HepG2 (cell line): ENCODE results near the gene ANKRD39. TPM values are rescaled to one million over a fixed set of nuclear protein-coding genes. Genes with fewer than 3 reads are reported as not detected.
A peak's percentile ranks its signal among the peaks of the same experiment; 100 is the strongest.

Source experiments
- AKAP8 ChIP-seq: sonication (generic); formaldehyde crosslinking; IDR thresholded peaks from 2 replicates; pipeline ENCODE4 v1.5.1; 2020; ENCODE audit warnings: mild to moderate bottlenecking, missing genetic modification reagents
- HOXA7 ChIP-seq: sonication (generic); formaldehyde crosslinking; IDR thresholded peaks from 2 replicates; pipeline ENCODE4 v1.8.1; 2022; ENCODE audit warnings: mild to moderate bottlenecking, missing genetic modification reagents, moderate library complexity
- HOXA9 ChIP-seq: sonication (generic); formaldehyde crosslinking; IDR thresholded peaks from 2 replicates; pipeline ENCODE4 v1.8.1; 2022; ENCODE audit warnings: missing genetic modification reagents, mild to moderate bottlenecking, moderate library complexity, borderline replicate concordance
- ISL2 ChIP-seq: sonication (generic); formaldehyde crosslinking; IDR thresholded peaks from 2 replicates; pipeline ENCODE4 v1.5.0; 2020; ENCODE audit warnings: missing genetic modification reagents
- KDM3A ChIP-seq: IDR thresholded peaks from 2 replicates; pipeline ENCODE4 v1.6.1; 2018; ENCODE audit warnings: low read depth, missing compliant biosample characterization
- NFYB ChIP-seq: sonication (generic); formaldehyde crosslinking; IDR thresholded peaks from 2 replicates; pipeline ENCODE4 v1.4.0; 2020; ENCODE audit warnings: missing genetic modification reagents
- SYNCRIP ChIP-seq: fragments of 200-400 bp; formaldehyde crosslinking; IDR thresholded peaks from 2 replicates; pipeline ENCODE4 v1.6.1; 2018; ENCODE audit warnings: mild to moderate bottlenecking, low read depth, low read length; ENCODE audit not compliant: insufficient read depth
- TCF7 ChIP-seq: sonication (generic); IDR thresholded peaks from 2 replicates; pipeline ENCODE4 v1.6.1; 2016; ENCODE audit warnings: antibody characterized with exemption, low read depth
- ZNF34 ChIP-seq: sonication (generic); formaldehyde crosslinking; IDR thresholded peaks from 2 replicates; pipeline ENCODE4 v1.4.0; 2020; ENCODE audit warnings: mild to moderate bottlenecking, missing genetic modification reagents, borderline replicate concordance
- ZNF724P ChIP-seq: sonication (generic); formaldehyde crosslinking; IDR thresholded peaks from 2 replicates; pipeline ENCODE4 v1.8.0; 2022; ENCODE audit warnings: missing genetic modification reagents, borderline replicate concordance
- ZNF781 ChIP-seq: sonication (generic); formaldehyde crosslinking; IDR thresholded peaks from 2 replicates; pipeline ENCODE4 v1.5.1; 2020; ENCODE audit warnings: borderline replicate concordance, mild to moderate bottlenecking, missing genetic modification reagents; ENCODE audit errors: not compliant biosample characterization
- polyA plus RNA-seq, 8 experiments: library from polyadenylated mRNA; depleted of rRNA in 3 of 8; stranded (reverse) in 7 of 8; unstranded in 1 of 8; fragments of >200 nt; fragmentation: Illumina TruSeq in 4 of 8; extraction: Trizol in 4 of 8; gene quantifications; 2 replicates each; pipeline versions ENCODE4 v1.2.1 to v1.2.3, GENCODE V29; 2011 to 2016; ENCODE audit warnings: low read depth in 4 of 8, missing spikeins in 1 of 8, mixed read lengths in 1 of 8; ENCODE audit not compliant: insufficient read depth in 1 of 8
- total RNA-seq, 5 experiments: library from RNA; depleted of rRNA; stranded (reverse); fragments of >200 nt; fragmentation: Illumina TruSeq; extraction: Trizol; gene quantifications; 2 replicates each; pipeline ENCODE4 v1.2.3, GENCODE V29; 2016; ENCODE audit warnings: low read depth in 1 of 5
- TF ChIP-seq, protein P1 (sequence below): sonication (generic); formaldehyde crosslinking; IDR thresholded peaks from 2 replicates; pipeline ENCODE4 v1.5.1; 2020; ENCODE audit warnings: mild to moderate bottlenecking, missing genetic modification reagents, moderate library complexity
- TF ChIP-seq, protein P2 (sequence below): sonication (generic); formaldehyde crosslinking; IDR thresholded peaks from 2 replicates; pipeline ENCODE4 v1.8.1; 2022; ENCODE audit warnings: mild to moderate bottlenecking, missing genetic modification reagents
- TF ChIP-seq, protein P3 (sequence below): sonication (generic); formaldehyde crosslinking; IDR thresholded peaks from 2 replicates; pipeline ENCODE4 v1.8.1; 2023; ENCODE audit warnings: missing genetic modification reagents, mild to moderate bottlenecking, borderline replicate concordance
- TF ChIP-seq, protein P4 (sequence below): sonication (generic); formaldehyde crosslinking; IDR thresholded peaks from 2 replicates; pipeline ENCODE4 v1.4.0; 2020; ENCODE audit warnings: missing genetic modification reagents
- TF ChIP-seq, protein P5 (sequence below): sonication (generic); formaldehyde crosslinking; IDR thresholded peaks from 2 replicates; pipeline ENCODE4 v1.8.0; 2022; ENCODE audit warnings: mild to moderate bottlenecking, missing genetic modification reagents, borderline replicate concordance
- TF ChIP-seq, protein P6 (sequence below): sonication (generic); formaldehyde crosslinking; IDR thresholded peaks from 2 replicates; pipeline ENCODE4 v1.9.0; 2021; ENCODE audit warnings: missing genetic modification reagents, mild to moderate bottlenecking, borderline replicate concordance
- TF ChIP-seq, protein P7 (sequence below): sonication (generic); formaldehyde crosslinking; IDR thresholded peaks from 2 replicates; pipeline ENCODE4 v1.8.1; 2023; ENCODE audit warnings: mild to moderate bottlenecking, missing genetic modification reagents, borderline replicate concordance

Gene ANKRD39
- total and polyA plus RNA-seq, 2 of the 13 experiments (the other 11 are each of a cell fraction or from before 2014, with no cell fraction given), result 23.2 to 24.8 TPM

DNA sequence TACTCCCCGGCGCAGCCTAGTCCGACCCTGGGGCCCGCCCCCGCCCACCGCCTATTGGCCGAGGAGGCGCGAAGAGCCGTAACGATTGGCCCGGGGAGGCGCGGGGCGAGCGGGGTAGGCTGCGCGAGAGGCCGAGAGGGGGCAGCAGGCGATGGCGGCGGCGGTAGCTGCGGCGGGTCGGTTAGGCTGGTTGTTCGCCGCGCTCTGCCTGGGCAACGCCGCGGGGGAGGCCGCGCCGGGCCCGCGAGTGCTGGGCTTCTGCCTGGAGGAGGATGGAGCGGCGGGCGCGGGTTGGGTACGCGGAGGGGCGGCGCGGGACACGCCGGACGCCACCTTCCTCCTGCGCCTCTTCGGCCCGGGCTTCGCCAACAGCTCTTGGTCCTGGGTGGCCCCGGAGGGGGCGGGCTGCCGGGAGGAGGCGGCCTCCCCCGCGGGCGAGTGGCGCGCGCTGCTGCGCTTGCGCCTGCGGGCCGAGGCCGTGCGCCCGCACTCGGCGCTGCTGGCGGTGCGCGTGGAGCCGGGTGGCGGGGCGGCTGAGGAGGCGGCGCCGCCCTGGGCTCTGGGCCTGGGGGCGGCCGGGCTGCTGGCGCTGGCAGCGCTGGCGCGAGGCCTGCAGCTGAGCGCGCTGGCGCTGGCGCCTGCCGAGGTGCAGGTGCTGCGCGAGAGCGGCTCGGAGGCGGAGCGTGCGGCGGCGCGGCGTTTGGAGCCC lies 41.5 kb downstream of the ANKRD39 start, which contains the start of gene CNNM3 (continued):
- no peak for TF ChIP-seq AKAP8 (CRISPR knock-in tag)
- 0 out of 2 replicates have a peak, but pooled peaks have one; percentile 38 for TF ChIP-seq KDM3A
- TF ChIP-seq HOXA7 (CRISPR knock-in tag), result no peak
- TF ChIP-seq, protein P1, sequence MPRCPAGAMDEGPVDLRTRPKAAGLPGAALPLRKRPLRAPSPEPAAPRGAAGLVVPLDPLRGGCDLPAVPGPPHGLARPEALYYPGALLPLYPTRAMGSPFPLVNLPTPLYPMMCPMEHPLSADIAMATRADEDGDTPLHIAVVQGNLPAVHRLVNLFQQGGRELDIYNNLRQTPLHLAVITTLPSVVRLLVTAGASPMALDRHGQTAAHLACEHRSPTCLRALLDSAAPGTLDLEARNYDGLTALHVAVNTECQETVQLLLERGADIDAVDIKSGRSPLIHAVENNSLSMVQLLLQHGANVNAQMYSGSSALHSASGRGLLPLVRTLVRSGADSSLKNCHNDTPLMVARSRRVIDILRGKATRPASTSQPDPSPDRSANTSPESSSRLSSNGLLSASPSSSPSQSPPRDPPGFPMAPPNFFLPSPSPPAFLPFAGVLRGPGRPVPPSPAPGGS, result peak; percentile 93; the same call in 1 of the 2 replicates
- TF ChIP-seq, protein P2, sequence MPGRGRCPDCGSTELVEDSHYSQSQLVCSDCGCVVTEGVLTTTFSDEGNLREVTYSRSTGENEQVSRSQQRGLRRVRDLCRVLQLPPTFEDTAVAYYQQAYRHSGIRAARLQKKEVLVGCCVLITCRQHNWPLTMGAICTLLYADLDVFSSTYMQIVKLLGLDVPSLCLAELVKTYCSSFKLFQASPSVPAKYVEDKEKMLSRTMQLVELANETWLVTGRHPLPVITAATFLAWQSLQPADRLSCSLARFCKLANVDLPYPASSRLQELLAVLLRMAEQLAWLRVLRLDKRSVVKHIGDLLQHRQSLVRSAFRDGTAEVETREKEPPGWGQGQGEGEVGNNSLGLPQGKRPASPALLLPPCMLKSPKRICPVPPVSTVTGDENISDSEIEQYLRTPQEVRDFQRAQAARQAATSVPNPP (CRISPR knock-in tag), result peak; percentile 82; the same call in 1 of the 2 replicates
- no peak for TF ChIP-seq SYNCRIP
- TF ChIP-seq HOXA9, result peak; percentile 78; the same call in 1 of the 2 replicates
- no peak for TF ChIP-seq ISL2 (CRISPR knock-in tag)
- TF ChIP-seq, protein P3, sequence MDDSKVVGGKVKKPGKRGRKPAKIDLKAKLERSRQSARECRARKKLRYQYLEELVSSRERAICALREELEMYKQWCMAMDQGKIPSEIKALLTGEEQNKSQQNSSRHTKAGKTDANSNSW (CRISPR knock-in tag), result peak; percentile 32; the same call in 1 of the 2 replicates
- no peak for TF ChIP-seq TCF7
- peak; percentile 59 for TF ChIP-seq ZNF724P
- TF ChIP-seq, protein P4, sequence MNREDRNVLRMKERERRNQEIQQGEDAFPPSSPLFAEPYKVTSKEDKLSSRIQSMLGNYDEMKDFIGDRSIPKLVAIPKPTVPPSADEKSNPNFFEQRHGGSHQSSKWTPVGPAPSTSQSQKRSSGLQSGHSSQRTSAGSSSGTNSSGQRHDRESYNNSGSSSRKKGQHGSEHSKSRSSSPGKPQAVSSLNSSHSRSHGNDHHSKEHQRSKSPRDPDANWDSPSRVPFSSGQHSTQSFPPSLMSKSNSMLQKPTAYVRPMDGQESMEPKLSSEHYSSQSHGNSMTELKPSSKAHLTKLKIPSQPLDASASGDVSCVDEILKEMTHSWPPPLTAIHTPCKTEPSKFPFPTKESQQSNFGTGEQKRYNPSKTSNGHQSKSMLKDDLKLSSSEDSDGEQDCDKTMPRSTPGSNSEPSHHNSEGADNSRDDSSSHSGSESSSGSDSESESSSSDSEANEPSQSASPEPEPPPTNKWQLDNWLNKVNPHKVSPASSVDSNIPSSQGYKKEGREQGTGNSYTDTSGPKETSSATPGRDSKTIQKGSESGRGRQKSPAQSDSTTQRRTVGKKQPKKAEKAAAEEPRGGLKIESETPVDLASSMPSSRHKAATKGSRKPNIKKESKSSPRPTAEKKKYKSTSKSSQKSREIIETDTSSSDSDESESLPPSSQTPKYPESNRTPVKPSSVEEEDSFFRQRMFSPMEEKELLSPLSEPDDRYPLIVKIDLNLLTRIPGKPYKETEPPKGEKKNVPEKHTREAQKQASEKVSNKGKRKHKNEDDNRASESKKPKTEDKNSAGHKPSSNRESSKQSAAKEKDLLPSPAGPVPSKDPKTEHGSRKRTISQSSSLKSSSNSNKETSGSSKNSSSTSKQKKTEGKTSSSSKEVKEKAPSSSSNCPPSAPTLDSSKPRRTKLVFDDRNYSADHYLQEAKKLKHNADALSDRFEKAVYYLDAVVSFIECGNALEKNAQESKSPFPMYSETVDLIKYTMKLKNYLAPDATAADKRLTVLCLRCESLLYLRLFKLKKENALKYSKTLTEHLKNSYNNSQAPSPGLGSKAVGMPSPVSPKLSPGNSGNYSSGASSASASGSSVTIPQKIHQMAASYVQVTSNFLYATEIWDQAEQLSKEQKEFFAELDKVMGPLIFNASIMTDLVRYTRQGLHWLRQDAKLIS (CRISPR knock-in tag), result no peak
- peak; percentile 82; the same call in 1 of the 2 replicates for TF ChIP-seq ZNF34 (CRISPR knock-in tag)
- TF ChIP-seq ZNF781 (CRISPR knock-in tag), result no peak
- TF ChIP-seq NFYB (CRISPR knock-in tag), result peak; percentile 91
- TF ChIP-seq, protein P5, sequence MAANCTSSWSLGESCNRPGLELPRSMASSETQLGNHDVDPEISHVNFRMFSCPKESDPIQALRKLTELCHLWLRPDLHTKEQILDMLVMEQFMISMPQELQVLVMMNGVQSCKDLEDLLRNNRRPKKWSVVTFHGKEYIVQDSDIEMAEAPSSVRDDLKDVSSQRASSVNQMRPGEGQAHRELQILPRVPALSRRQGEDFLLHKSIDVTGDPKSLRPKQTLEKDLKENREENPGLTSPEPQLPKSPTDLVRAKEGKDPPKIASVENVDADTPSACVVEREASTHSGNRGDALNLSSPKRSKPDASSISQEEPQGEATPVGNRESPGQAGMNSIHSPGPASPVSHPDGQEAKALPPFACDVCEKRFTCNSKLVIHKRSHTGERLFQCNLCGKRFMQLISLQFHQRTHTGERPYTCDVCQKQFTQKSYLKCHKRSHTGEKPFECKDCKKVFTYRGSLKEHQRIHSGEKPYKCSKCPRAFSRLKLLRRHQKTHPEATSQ (CRISPR knock-in tag), result peak; percentile 67; the same call in 1 of the 2 replicates
- TF ChIP-seq, protein P6, sequence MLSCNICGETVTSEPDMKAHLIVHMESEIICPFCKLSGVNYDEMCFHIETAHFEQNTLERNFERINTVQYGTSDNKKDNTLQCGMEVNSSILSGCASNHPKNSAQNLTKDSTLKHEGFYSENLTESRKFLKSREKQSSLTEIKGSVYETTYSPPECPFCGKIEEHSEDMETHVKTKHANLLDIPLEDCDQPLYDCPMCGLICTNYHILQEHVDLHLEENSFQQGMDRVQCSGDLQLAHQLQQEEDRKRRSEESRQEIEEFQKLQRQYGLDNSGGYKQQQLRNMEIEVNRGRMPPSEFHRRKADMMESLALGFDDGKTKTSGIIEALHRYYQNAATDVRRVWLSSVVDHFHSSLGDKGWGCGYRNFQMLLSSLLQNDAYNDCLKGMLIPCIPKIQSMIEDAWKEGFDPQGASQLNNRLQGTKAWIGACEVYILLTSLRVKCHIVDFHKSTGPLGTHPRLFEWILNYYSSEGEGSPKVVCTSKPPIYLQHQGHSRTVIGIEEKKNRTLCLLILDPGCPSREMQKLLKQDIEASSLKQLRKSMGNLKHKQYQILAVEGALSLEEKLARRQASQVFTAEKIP, result no peak
- TF ChIP-seq, protein P7, sequence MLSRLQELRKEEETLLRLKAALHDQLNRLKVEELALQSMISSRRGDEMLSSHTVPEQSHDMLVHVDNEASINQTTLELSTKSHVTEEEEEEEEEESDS (CRISPR knock-in tag), result no peak
